ENCODE data around the gene ZNF211.

DNA sequence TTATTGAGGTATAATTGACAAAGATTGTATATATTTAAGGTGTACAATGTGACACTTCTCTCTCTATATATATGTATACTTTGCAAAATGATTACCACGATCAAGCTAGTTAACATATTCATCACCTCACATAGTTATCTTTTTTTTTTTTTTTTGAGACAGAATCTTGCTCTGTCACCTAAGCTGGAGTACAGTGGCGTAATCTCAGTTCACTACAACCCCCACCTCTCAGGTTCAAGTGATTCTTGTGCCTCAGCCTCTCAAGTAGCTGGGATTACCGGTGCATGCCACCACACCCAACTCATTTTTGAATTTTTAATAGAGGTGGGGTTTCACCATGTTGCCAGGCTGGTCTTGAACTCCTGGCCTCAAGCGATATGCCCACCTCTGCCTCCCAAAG, 39.5 kb downstream of the ZNF211 start:
- TF ChIP-seq, protein P1, sequence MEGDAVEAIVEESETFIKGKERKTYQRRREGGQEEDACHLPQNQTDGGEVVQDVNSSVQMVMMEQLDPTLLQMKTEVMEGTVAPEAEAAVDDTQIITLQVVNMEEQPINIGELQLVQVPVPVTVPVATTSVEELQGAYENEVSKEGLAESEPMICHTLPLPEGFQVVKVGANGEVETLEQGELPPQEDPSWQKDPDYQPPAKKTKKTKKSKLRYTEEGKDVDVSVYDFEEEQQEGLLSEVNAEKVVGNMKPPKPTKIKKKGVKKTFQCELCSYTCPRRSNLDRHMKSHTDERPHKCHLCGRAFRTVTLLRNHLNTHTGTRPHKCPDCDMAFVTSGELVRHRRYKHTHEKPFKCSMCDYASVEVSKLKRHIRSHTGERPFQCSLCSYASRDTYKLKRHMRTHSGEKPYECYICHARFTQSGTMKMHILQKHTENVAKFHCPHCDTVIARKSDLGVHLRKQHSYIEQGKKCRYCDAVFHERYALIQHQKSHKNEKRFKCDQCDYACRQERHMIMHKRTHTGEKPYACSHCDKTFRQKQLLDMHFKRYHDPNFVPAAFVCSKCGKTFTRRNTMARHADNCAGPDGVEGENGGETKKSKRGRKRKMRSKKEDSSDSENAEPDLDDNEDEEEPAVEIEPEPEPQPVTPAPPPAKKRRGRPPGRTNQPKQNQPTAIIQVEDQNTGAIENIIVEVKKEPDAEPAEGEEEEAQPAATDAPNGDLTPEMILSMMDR (IDR thresholded peaks at IDR 0.05; ENCODE audit: insufficient read depth, low read length, poor library complexity, severe bottlenecking) = no peak
- TF ChIP-seq EZH2phosphoT487 (conservative IDR thresholded peaks at IDR 0.05; ENCODE audit: low read length) = no peak
